Stomach (tissue), 4 donors: ENCODE results near the gene C17orf50.

Source experiments
- CTCF ChIP-seq, 7 experiments: fragments of 450-650 bp in 4 of 7; fragments of 200-600 bp in 3 of 7; sonication (generic) in 3 of 7; IDR thresholded peaks; one replicate each; pipeline ENCODE4 v1.5.1; 2016 to 2019; ENCODE audit warnings: antibody characterized with exemption in 7 of 7, control low read depth in 2 of 7, mild to moderate bottlenecking in 1 of 7
- POLR2A ChIP-seq, 4 donors: fragments of 450-650 bp; IDR thresholded peaks; one replicate each; pipeline ENCODE4 v1.6.1; 2016; ENCODE audit warnings: antibody characterized with exemption in 4 of 4, control low read depth in 2 of 4, mild to moderate bottlenecking in 1 of 4, moderate library complexity in 1 of 4

DNA sequence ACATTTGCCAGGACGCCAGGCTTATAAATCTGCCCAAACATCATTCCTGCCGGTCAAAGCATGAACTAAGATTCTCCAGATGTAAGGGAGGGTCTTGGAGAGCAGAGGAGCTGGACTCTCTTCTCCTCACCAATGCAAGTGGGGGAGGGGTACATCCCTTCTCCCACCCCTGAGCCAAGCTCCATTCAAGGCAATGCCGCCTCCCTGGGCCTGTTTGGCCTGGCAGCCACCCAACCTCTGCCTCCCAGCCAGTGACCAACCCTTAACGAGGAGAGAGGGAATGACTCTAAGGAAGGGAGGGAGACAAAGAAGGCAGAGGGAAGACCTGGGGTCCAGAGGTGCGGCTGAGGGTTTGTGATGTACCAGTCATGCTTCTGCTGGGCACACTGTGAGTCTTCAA, 13.8 kb downstream of the C17orf50 start:
- TF ChIP-seq POLR2A (IDR thresholded peaks at IDR 0.05) (no peak), CTCF (IDR thresholded peaks at IDR 0.05) (no peak)
